SK-N-SH treated with all-trans-retinoic acid at 6 μM for 48 hours (cell line): ENCODE measurements around the gene TMEM238.

ENCODE experiments used
- ATAC-seq: fragments of 200-7000 bp; cut with Tn5 transposase; 3 replicates; pipeline ENCODE4 v1.9.1; 2020; ENCODE audit warnings: mild to moderate bottlenecking, moderate library complexity
- BACH2 ChIP-seq: fragments of 250-450 bp; sonication (Bioruptor Pico); IDR thresholded peaks from 2 replicates; pipeline ENCODE4 v1.9.0; 2021; ENCODE audit warnings: mild to moderate bottlenecking, borderline replicate concordance
- CSDC2 ChIP-seq: fragments of 250-450 bp; sonication (Bioruptor Pico); IDR thresholded peaks from 2 replicates; pipeline ENCODE4 v1.5.0; 2020; ENCODE audit warnings: mild to moderate bottlenecking, moderate library complexity
- ESRRG ChIP-seq: fragments of 250-450 bp; sonication (Bioruptor Pico); IDR thresholded peaks from 2 replicates; pipeline ENCODE4 v1.6.1; 2021; ENCODE audit warnings: mild to moderate bottlenecking
- GLIS3 ChIP-seq: fragments of 250-450 bp; sonication (Bioruptor Pico); IDR thresholded peaks from 2 replicates; pipeline ENCODE4 v1.5.0; 2020; ENCODE audit warnings: mild to moderate bottlenecking, moderate library complexity
- ISL1 ChIP-seq: fragments of 250-450 bp; sonication (Bioruptor Pico); IDR thresholded peaks from 2 replicates; pipeline ENCODE4 v2.1.2; 2022; ENCODE audit warnings: mild to moderate bottlenecking, moderate library complexity
- OSR1 ChIP-seq: fragments of 250-450 bp; sonication (Bioruptor Pico); IDR thresholded peaks from 2 replicates; pipeline ENCODE4 v1.8.0; 2022; ENCODE audit warnings: moderate library complexity, mild to moderate bottlenecking, inconsistent platforms
- PPARA ChIP-seq: fragments of 250-450 bp; sonication (Bioruptor Pico); IDR thresholded peaks from 2 replicates; pipeline ENCODE4 v1.5.0; 2020; ENCODE audit warnings: mild to moderate bottlenecking, borderline replicate concordance
- RARB ChIP-seq: fragments of 250-450 bp; sonication (Bioruptor Pico); IDR thresholded peaks from 2 replicates; pipeline ENCODE4 v1.8.0; 2021; ENCODE audit warnings: mild to moderate bottlenecking, moderate library complexity
- TCF4 ChIP-seq: fragments of 250-450 bp; sonication (Bioruptor Pico); IDR thresholded peaks from 2 replicates; pipeline ENCODE4 v1.8.0; 2021; ENCODE audit warnings: mild to moderate bottlenecking, moderate library complexity, borderline replicate concordance
- TOX ChIP-seq: fragments of 250-450 bp; sonication (Bioruptor Pico); IDR thresholded peaks from 2 replicates; pipeline ENCODE4 v1.8.0; 2021; ENCODE audit warnings: mild to moderate bottlenecking, moderate library complexity, borderline replicate concordance
- ZC3H10 ChIP-seq: fragments of 250-450 bp; sonication (Bioruptor Pico); IDR thresholded peaks from 2 replicates; pipeline ENCODE4 v1.5.1; 2021; ENCODE audit warnings: mild to moderate bottlenecking, moderate library complexity
- ZFP3 ChIP-seq: fragments of 250-450 bp; sonication (Bioruptor Pico); IDR thresholded peaks from 2 replicates; pipeline ENCODE4 v1.5.0; 2020; ENCODE audit warnings: mild to moderate bottlenecking, moderate library complexity
- ZFP30 ChIP-seq: fragments of 450-650 bp; formaldehyde crosslinking; IDR thresholded peaks from 2 replicates; pipeline ENCODE4 v1.5.0; 2022; ENCODE audit warnings: mild to moderate bottlenecking, moderate library complexity
- ZNF565 ChIP-seq: fragments of 450-650 bp; formaldehyde crosslinking; conservative IDR thresholded peaks from 2 replicates; pipeline ENCODE4 v1.5.0; 2020; ENCODE audit warnings: low read depth, mild to moderate bottlenecking, moderate library complexity
- ZNF70 ChIP-seq: fragments of 450-650 bp; formaldehyde crosslinking; IDR thresholded peaks from 2 replicates; pipeline ENCODE4 v1.5.0; 2020; ENCODE audit warnings: mild to moderate bottlenecking, moderate library complexity
- ZNF8 ChIP-seq: fragments of 450-650 bp; formaldehyde crosslinking; IDR thresholded peaks from 2 replicates; pipeline ENCODE4 v1.5.0; 2020; ENCODE audit warnings: mild to moderate bottlenecking, moderate library complexity
- TF ChIP-seq, protein P1 (sequence below): fragments of 250-450 bp; sonication (Bioruptor Pico); IDR thresholded peaks from 2 replicates; pipeline ENCODE4 v1.8.0; 2021; ENCODE audit warnings: low read depth, mild to moderate bottlenecking, moderate library complexity, borderline replicate concordance
- TF ChIP-seq, protein P2 (sequence below): fragments of 250-450 bp; sonication (Bioruptor Pico); IDR thresholded peaks from 2 replicates; pipeline ENCODE4 v1.8.0; 2020; ENCODE audit warnings: mild to moderate bottlenecking, moderate library complexity, borderline replicate concordance
- TF ChIP-seq, protein P3 (sequence below): fragments of 250-450 bp; sonication (Bioruptor Pico); IDR thresholded peaks from 2 replicates; pipeline ENCODE4 v1.5.1; 2021; ENCODE audit warnings: mild to moderate bottlenecking, moderate library complexity
- TF ChIP-seq, protein P4 (sequence below): fragments of 250-450 bp; sonication (Bioruptor Pico); IDR thresholded peaks from 2 replicates; pipeline ENCODE4 v1.5.1; 2020; ENCODE audit warnings: low read depth, mild to moderate bottlenecking, moderate library complexity
- TF ChIP-seq, protein P5 (sequence below): fragments of 250-450 bp; sonication (Bioruptor Pico); IDR thresholded peaks from 2 replicates; pipeline ENCODE4 v1.5.0; 2020; ENCODE audit warnings: mild to moderate bottlenecking, moderate library complexity

TMEM238 gene

DNA sequence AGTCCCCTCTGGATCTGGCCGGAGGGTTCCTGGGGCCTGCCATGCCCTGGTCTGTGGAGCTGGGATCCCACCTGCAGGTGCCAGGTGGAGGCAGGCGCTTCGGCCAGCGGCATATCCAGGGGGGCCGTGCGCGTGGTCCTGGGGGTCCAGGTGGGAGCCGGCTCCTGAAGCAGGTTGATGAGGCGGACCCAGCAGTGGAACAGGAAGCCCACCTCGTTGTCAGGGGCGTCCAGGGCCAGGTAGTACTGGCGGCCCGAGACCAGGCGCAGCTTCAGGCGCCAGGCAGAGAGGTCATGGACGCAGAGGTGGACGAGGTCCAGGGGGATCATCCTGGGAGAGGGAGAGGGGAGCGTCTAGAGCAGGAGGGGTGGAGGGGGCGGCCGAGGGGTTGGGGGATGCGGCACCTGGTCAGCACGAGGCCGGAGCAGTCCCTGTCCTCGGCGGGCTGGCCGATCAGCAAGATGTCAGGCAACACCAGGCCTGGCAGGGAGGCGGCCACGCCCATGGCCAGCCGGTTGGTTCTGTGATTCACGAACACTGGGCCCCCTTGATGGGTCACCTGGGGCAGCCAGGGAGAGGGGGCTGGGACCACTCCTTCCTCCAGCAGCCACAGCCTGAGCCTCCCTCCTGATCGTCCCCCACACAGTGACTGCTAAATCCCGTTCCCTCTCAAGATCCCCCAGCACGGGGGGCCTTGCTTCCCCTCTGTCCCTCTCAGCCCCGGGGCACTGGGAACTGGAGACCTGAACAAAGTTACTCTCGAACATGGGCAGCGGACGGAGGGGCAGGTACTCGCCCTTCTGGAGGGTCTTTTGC, 21.7 kb downstream of the TMEM238 start:
- ATAC-seq: no peak
- no peak for TF ChIP-seq ZFP3 (CRISPR knock-in tag)
- no peak for TF ChIP-seq GLIS3 (CRISPR knock-in tag)
- no peak for TF ChIP-seq ZC3H10 (CRISPR knock-in tag)
- no peak for TF ChIP-seq ESRRG (CRISPR knock-in tag)
- TF ChIP-seq TOX (CRISPR knock-in tag): no peak
- TF ChIP-seq, protein P1, sequence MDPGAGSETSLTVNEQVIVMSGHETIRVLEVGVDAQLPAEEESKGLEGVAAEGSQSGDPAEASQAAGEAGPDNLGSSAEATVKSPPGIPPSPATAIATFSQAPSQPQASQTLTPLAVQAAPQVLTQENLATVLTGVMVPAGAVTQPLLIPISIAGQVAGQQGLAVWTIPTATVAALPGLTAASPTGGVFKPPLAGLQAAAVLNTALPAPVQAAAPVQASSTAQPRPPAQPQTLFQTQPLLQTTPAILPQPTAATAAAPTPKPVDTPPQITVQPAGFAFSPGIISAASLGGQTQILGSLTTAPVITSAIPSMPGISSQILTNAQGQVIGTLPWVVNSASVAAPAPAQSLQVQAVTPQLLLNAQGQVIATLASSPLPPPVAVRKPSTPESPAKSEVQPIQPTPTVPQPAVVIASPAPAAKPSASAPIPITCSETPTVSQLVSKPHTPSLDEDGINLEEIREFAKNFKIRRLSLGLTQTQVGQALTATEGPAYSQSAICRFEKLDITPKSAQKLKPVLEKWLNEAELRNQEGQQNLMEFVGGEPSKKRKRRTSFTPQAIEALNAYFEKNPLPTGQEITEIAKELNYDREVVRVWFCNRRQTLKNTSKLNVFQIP (CRISPR knock-in tag): no peak
- TF ChIP-seq, all 23 proteins: peak for 0

DNA sequence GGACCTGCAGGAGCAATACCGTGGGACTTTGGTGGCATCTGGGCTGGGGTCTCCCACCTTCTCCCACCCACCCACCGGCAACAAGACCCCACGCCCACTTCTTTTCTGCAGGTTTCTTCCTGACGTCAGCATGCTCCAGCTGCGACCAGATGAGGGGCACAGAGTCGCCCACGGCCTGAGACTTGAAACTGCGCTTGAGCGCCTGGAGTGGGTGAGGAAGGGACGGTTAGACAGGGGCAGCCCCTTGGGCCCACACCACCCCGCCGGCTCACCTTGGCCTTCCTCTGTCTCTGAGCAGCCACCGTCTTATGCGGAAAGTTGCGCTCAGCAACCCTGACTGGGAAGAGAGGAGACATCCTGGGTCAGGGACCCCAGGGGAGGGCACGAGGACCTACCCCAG, 23.2 kb downstream of the TMEM238 start:
- TF ChIP-seq GLIS3 (CRISPR knock-in tag) (no peak), CSDC2 (CRISPR knock-in tag) (no peak)
- no peak for ATAC-seq

DNA sequence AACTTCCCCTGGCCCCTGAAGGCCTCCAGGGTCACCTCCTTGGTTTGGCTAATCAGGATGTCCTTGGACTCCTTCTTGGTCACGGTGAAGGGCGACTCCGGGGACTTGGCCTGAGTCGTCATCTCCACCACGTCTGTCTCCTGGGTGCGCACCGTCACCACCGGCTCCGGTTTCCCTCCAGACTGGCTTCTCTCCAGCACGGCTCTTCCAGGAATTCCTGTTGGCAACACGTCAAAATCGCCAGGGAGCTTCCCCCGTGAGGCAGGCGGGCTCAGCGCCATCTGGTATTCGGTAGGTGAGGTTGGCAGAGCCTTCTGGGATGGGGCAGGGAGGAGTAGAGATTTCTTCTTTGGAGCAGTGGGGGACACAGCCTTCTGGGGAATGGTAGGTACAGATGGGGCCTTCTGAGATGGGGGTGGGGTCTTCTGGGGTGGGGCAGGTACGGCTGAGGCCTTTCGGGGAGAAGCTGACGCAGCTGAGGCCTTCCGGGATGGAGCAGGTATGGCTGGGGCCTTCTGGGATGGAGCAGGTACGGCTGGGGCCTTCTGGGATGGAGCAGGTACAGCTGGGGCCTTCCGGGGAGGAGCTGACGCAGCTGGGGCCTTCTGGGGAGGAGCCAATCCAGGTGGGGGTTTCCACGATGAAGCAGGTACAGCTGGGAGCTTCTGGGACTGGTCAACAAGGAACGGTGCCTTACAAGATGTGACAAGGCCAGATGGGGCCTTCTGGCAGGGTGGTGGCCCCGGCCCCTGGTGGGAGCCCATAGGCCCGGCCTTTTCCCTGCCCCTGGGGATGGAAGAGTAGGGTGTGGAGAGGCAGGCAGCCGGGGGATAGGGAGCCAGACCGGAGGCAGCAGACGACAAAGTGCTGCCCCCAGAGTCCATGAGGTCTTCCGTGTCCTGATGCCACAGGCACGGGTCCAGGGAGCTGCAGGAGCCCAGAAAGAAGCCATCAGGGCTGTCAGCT, 24.9 kb downstream of the TMEM238 start:
- TF ChIP-seq ZNF8 (CRISPR knock-in tag) (no peak), PPARA (no peak), ZFP30 (CRISPR knock-in tag) (no peak)
- TF ChIP-seq, protein P2, sequence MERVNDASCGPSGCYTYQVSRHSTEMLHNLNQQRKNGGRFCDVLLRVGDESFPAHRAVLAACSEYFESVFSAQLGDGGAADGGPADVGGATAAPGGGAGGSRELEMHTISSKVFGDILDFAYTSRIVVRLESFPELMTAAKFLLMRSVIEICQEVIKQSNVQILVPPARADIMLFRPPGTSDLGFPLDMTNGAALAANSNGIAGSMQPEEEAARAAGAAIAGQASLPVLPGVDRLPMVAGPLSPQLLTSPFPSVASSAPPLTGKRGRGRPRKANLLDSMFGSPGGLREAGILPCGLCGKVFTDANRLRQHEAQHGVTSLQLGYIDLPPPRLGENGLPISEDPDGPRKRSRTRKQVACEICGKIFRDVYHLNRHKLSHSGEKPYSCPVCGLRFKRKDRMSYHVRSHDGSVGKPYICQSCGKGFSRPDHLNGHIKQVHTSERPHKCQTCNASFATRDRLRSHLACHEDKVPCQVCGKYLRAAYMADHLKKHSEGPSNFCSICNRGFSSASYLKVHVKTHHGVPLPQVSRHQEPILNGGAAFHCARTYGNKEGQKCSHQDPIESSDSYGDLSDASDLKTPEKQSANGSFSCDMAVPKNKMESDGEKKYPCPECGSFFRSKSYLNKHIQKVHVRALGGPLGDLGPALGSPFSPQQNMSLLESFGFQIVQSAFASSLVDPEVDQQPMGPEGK: no peak
- ATAC-seq: no peak

DNA sequence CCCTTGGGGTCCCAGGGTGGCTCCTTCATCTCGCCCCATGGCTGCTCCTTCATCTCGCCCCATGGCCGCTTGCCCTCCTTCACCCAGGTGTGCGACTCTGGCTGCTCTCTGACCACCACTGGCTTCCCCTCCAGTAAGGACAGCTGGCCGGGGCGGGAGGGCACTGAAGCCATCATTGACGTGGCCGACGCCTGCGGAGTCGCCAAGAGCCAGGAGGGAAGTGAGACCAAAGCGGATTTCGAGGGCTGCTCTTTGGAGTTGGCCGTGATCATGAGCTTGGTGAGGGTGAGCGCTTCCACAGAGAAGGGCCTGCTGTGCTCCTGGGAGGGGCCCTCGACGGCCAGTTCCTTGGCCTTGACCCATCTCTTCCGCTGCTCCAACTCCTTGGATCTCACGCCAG, 25.6 kb downstream of the TMEM238 start:
- TF ChIP-seq OSR1 (CRISPR knock-in tag) (no peak), ZNF70 (CRISPR knock-in tag) (no peak)
- no peak for ATAC-seq

DNA sequence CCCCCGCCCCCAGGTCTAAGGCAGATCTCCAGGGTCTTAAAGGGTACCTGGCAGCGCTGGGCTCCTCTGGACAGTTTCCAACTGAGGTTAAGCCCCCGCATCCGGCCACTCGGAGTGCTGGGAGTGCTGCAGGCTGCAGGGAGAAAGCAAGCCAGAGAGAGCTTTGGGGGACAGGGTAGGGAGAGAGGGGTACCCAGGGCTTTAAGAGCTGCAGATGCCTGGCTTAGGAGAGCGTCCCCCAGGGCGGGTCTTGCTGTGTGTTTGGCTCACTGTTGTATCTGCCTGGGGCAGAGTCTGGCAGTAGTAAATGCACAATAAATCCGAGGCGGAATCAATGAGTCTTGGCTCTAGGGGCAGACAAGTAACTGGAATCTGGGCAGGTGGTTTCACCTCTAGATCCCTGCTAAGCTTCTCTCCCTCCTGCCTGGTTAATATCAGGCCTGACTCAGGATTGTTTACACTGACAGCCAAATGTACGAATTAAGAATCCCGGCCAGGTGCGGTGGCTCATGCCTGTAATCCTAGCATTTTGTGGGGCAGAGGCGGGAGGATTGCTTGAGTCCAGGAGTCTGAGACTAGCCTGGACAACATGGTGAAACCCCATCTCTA, 28.8 kb downstream of the TMEM238 start:
- no peak for ATAC-seq
- TF ChIP-seq, protein P1 (CRISPR knock-in tag): no peak
- TF ChIP-seq ZNF8 (CRISPR knock-in tag): no peak
- TF ChIP-seq, protein P3, sequence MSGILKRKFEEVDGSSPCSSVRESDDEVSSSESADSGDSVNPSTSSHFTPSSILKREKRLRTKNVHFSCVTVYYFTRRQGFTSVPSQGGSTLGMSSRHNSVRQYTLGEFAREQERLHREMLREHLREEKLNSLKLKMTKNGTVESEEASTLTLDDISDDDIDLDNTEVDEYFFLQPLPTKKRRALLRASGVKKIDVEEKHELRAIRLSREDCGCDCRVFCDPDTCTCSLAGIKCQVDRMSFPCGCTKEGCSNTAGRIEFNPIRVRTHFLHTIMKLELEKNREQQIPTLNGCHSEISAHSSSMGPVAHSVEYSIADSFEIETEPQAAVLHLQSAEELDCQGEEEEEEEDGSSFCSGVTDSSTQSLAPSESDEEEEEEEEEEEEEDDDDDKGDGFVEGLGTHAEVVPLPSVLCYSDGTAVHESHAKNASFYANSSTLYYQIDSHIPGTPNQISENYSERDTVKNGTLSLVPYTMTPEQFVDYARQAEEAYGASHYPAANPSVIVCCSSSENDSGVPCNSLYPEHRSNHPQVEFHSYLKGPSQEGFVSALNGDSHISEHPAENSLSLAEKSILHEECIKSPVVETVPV: no peak
- TF ChIP-seq ZFP3 (CRISPR knock-in tag): no peak
- TF ChIP-seq ZNF70 (CRISPR knock-in tag): no peak
- TF ChIP-seq BACH2 (CRISPR knock-in tag): no peak
- TF ChIP-seq, protein P4, sequence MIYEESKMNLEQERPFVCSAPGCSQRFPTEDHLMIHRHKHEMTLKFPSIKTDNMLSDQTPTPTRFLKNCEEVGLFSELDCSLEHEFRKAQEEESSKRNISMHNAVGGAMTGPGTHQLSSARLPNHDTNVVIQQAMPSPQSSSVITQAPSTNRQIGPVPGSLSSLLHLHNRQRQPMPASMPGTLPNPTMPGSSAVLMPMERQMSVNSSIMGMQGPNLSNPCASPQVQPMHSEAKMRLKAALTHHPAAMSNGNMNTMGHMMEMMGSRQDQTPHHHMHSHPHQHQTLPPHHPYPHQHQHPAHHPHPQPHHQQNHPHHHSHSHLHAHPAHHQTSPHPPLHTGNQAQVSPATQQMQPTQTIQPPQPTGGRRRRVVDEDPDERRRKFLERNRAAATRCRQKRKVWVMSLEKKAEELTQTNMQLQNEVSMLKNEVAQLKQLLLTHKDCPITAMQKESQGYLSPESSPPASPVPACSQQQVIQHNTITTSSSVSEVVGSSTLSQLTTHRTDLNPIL (CRISPR knock-in tag): no peak
- no peak for TF ChIP-seq GLIS3 (CRISPR knock-in tag)
- no peak for TF ChIP-seq TCF4
- no peak for TF ChIP-seq ISL1 (CRISPR knock-in tag)
- TF ChIP-seq OSR1 (CRISPR knock-in tag): no peak
- TF ChIP-seq ZFP30 (CRISPR knock-in tag): no peak
- TF ChIP-seq ESRRG (CRISPR knock-in tag): no peak
- TF ChIP-seq, protein P5, sequence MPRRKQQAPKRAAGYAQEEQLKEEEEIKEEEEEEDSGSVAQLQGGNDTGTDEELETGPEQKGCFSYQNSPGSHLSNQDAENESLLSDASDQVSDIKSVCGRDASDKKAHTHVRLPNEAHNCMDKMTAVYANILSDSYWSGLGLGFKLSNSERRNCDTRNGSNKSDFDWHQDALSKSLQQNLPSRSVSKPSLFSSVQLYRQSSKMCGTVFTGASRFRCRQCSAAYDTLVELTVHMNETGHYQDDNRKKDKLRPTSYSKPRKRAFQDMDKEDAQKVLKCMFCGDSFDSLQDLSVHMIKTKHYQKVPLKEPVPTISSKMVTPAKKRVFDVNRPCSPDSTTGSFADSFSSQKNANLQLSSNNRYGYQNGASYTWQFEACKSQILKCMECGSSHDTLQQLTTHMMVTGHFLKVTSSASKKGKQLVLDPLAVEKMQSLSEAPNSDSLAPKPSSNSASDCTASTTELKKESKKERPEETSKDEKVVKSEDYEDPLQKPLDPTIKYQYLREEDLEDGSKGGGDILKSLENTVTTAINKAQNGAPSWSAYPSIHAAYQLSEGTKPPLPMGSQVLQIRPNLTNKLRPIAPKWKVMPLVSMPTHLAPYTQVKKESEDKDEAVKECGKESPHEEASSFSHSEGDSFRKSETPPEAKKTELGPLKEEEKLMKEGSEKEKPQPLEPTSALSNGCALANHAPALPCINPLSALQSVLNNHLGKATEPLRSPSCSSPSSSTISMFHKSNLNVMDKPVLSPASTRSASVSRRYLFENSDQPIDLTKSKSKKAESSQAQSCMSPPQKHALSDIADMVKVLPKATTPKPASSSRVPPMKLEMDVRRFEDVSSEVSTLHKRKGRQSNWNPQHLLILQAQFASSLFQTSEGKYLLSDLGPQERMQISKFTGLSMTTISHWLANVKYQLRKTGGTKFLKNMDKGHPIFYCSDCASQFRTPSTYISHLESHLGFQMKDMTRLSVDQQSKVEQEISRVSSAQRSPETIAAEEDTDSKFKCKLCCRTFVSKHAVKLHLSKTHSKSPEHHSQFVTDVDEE (CRISPR knock-in tag): no peak
- TF ChIP-seq RARB: no peak
- no peak for TF ChIP-seq ZNF565 (CRISPR knock-in tag)
